ENCODE measurements around the gene TEX2.

GRCh38 chr17:64196601-64197000 lies 66.5 kb downstream of the TEX2 start:
- TF ChIP-seq GATA2 (IDR thresholded peaks at IDR 0.05; ENCODE audit: low read depth, low read length), result no peak
- TF ChIP-seq GATA3 (IDR thresholded peaks at IDR 0.05; ENCODE audit: low read depth, low read length), result no peak

All from SH-SY5Y (cell line).